ENCODE data around the gene ZNF511. TPM values are rescaled to one million over a fixed set of nuclear protein-coding genes. Genes with fewer than 3 reads are reported as not detected.

Gene ZNF511
- total RNA-seq, 1 experiment from 2014 or later: 89.4 TPM

DNA sequence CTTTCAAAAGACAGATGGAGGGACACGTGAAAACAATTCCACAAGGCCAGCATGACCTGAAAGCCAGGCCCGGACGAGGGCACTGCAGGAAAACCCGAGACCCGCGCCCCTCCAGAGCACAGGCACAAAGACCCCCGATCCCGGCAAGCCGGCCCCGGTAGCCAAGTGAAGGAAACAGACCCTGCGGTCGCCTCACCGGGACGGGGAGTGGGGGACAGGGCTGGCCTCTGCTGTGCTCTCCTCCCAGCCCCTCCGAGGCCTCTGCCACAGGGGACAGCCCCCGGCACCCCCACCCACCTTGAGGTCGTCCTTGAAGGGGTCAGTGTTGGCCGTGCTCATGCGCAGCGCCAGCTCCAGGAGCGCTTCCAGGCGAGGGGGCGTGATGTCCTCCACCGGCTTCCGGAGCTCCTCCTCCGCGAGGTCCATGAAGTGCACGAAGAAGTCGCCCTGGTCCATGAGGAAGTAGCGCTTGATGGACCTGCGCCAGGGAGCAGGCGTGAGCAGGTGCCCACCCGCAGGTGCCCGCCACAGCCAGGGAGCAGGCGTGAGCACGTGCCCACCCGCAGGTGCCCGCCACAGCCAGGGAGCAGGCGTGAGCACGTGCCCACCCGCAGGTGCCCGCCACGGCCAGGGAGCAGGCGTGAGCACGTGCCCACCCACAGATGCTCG, 20.7 kb upstream of the ZNF511 start:
- Histone ChIP-seq H4K5ac (ENCODE audit: insufficient read length, low read depth, low read length) (no peak overlapping the region), H3K23me2 (ENCODE audit: insufficient read length, low read depth, low read length, poor library complexity, severe bottlenecking) (no peaks in the 10 kb centered on the region), H3K79me1 (ENCODE audit: insufficient read depth, low read depth, low read length, poor library complexity, severe bottlenecking) (no peaks in the 10 kb centered on the region), H3K27me3 (ENCODE audit: insufficient read depth, low read length) (no peaks in the 10 kb centered on the region), H3K14ac (ENCODE audit: insufficient read depth, low read length) (no peak overlapping the region), H2BK20ac (ENCODE audit: low read depth, low read length, poor library complexity, severe bottlenecking) (no peak overlapping the region), H3T11ph (ENCODE audit: low read length) (no peak overlapping the region), H3K9me3 (ENCODE audit: control insufficient read depth, low read depth, low read length) (no peaks in the 10 kb centered on the region), H3K4ac (ENCODE audit: low read depth, low read length) (no peak overlapping the region), H3K56ac (ENCODE audit: insufficient read length, low read depth, low read length) (no peak overlapping the region), H2BK5ac (ENCODE audit: insufficient read length, low read length) (no peak overlapping the region), H4K8ac (replicated peaks; ENCODE audit: insufficient read length, low read depth, low read length) (no peak overlapping the region), H3K9ac (ENCODE audit: extremely low read depth, insufficient read length, low read length) (no peak overlapping the region), H3K79me2 (ENCODE audit: insufficient read depth, low read length) (no peaks in the 10 kb centered on the region), H2AFZ (ENCODE audit: low read length) (no peak overlapping the region), H2BK15ac (ENCODE audit: low read depth, low read length) (no peak overlapping the region), H3K4me1 (ENCODE audit: insufficient read depth, low read length) (no peaks in the 10 kb centered on the region), H3K4me2 (ENCODE audit: insufficient read depth, insufficient read length, low read length) (no peak overlapping the region), H2AK5ac (ENCODE audit: insufficient read length, low read length) (no peak overlapping the region), H2BK12ac (ENCODE audit: insufficient read length, low read depth, low read length) (no peak overlapping the region), H3K23ac (ENCODE audit: insufficient read length, low read depth, low read length) (no peak overlapping the region), H2BK120ac (ENCODE audit: low read depth, low read length, poor library complexity, severe bottlenecking) (no peak overlapping the region), H3K27ac (ENCODE audit: insufficient read length, low read depth, low read length) (no peak overlapping the region), H4K20me1 (ENCODE audit: control insufficient read depth, insufficient read depth, insufficient read length) (no peaks in the 10 kb centered on the region), H4K91ac (ENCODE audit: insufficient read length, low read depth, low read length) (no peak overlapping the region), H3K18ac (ENCODE audit: insufficient read length, low read depth, low read length) (no peak overlapping the region)
- H3K27ac Mint-ChIP-seq: no peak overlapping the region
- H3K4me3 Mint-ChIP-seq: no peak overlapping the region
- no CpG with 5 or more reads among the region's 46 CpGs for WGBS (ENCODE audit: extremely low coverage, insufficient read length, low lambda C conversion rate)
- H3K36me3 Mint-ChIP-seq (ENCODE audit: insufficient read depth in 1 of 3, low read depth in 3 of 3): peaks cover 24 to 75% (median 71%) of the 10 kb centered on the region in 3 experiments; a peak in 6 of 7 replicates
- no peaks in the 10 kb centered on the region for H3K27me3 Mint-ChIP-seq (ENCODE audit: low read depth)
- no peaks in the 10 kb centered on the region for H3K4me1 Mint-ChIP-seq
- no peak for DNase-seq
- H3K9me3 Mint-ChIP-seq: no peaks in the 10 kb centered on the region
- TF ChIP-seq, protein P1, sequence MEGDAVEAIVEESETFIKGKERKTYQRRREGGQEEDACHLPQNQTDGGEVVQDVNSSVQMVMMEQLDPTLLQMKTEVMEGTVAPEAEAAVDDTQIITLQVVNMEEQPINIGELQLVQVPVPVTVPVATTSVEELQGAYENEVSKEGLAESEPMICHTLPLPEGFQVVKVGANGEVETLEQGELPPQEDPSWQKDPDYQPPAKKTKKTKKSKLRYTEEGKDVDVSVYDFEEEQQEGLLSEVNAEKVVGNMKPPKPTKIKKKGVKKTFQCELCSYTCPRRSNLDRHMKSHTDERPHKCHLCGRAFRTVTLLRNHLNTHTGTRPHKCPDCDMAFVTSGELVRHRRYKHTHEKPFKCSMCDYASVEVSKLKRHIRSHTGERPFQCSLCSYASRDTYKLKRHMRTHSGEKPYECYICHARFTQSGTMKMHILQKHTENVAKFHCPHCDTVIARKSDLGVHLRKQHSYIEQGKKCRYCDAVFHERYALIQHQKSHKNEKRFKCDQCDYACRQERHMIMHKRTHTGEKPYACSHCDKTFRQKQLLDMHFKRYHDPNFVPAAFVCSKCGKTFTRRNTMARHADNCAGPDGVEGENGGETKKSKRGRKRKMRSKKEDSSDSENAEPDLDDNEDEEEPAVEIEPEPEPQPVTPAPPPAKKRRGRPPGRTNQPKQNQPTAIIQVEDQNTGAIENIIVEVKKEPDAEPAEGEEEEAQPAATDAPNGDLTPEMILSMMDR (conservative IDR thresholded peaks at IDR 0.05): no peak
